Ovary (tissue), 9 donors: Measurements from ENCODE around the gene HSD3B2. TPM values are rescaled to one million over a fixed set of nuclear protein-coding genes. Genes with fewer than 3 reads are reported as not detected.

Source experiments
- DNase-seq, 5 donors: peaks; one replicate each; pipeline ENCODE4 v3.0.0-alpha.2; 2019 to 2020
- H3K27ac ChIP-seq, 2 donors: fragments of 200-600 bp; one replicate each; pipeline versions ENCODE4 v1.5.1 to v1.8.0; 2019 to 2022
- H3K27me3 ChIP-seq: fragments of 200-600 bp; one replicate; pipeline ENCODE4 v1.8.0; 2022
- H3K36me3 ChIP-seq: fragments of 200-600 bp; sonication (generic); one replicate; pipeline ENCODE4 v1.5.1; 2019
- H3K4me1 ChIP-seq: one replicate; pipeline ENCODE4 v1.8.1; 2013; ENCODE audit warnings: mild to moderate bottlenecking, moderate library complexity; ENCODE audit not compliant: insufficient read depth
- H3K4me3 ChIP-seq: fragments of 200-600 bp; sonication (generic); one replicate; pipeline ENCODE4 v1.5.1; 2017
- H3K9me3 ChIP-seq, 2 donors: fragments of 200-600 bp in 1 of 2; sonication (generic) in 1 of 2; one replicate each; pipeline versions ENCODE4 v1.5.1 to v1.8.1; 2013 to 2019; ENCODE audit warnings: mild to moderate bottlenecking in 1 of 2, moderate library complexity in 1 of 2
- EP300 ChIP-seq: sonication (generic); formaldehyde crosslinking; IDR thresholded peaks from one replicate; pipeline ENCODE4 v1.6.1; 2017; ENCODE audit warnings: antibody characterized with exemption
- POLR2A ChIP-seq: fragments of 450-650 bp; IDR thresholded peaks from one replicate; pipeline ENCODE4 v1.6.1; 2017; ENCODE audit warnings: antibody characterized with exemption, mild to moderate bottlenecking, moderate library complexity
- WGBS, 3 donors: extraction: QIAGEN DNeasy Blood & Tissue Kit in 1 of 3; methylation state at CpG; one replicate each; pipeline versions ENCODE4 v1.1.5 to v1.1.7; 2013 to 2017; 5-methylcytosine and 5-hydroxymethylcytosine counted together
- intact Hi-C, 4 donors: fragments of 100-400 bp; cut with DNase I; formaldehyde crosslinking; loops; one replicate each; pipeline versions ENCODE4 v1.11.0 to v1.15.1; 2022 to 2023
- polyA plus RNA-seq, 2 donors: library from polyadenylated mRNA; stranded (reverse); fragments of 200-250 nt in 1 of 2; fragments of 350-450 nt in 1 of 2; fragmentation: Illumina TruSeq in 1 of 2; extraction: RNeasy Lipid Tissue Mini Kit (QIAGEN cat#74804) in 1 of 2; gene quantifications; one replicate each; pipeline ENCODE4 v1.2.3, GENCODE V29; 2013 to 2014
- total RNA-seq, 7 donors: library from RNA; depleted of rRNA in 2 of 7; stranded (reverse); fragments of >200 nt in 2 of 7; fragmentation: NEBNext Ultra II Directional in 3 of 7; extraction: Animal tissue kit (Norgen Biotek cat#: 25700) in 3 of 7; gene quantifications; one replicate each; pipeline versions ENCODE4 v1.1.0 to v1.2.4, GENCODE V29; 2016 to 2023
- TF ChIP-seq, protein P1 (sequence below), 3 donors: fragments of 450-650 bp in 2 of 3; fragments of 200-600 bp in 1 of 3; IDR thresholded peaks; one replicate each; pipeline versions ENCODE4 v1.5.1 to v1.8.0; 2016 to 2022; ENCODE audit warnings: antibody characterized with exemption in 3 of 3, mild to moderate bottlenecking in 1 of 3
- donor health status: DM: no; HTN: no; CAD: no; lungs with moderate emphysema.
- donor health status: DM: no; HTN: no; CAD: no.
- donor health status: Bipolar disorder and iron deficiency.
- donor health status: DM: yes; HTN: yes; CAD: no.
- donor health status: DM: no; HTN: no; CAD: no.
- donor health status: DM: yes; HTN: yes; CAD: no.

The HSD3B2 gene
- total and polyA plus RNA-seq, 9 donors: 0.23 to 1,514 (median 1.0) TPM; not detected in 2

GRCh38 chr1:119471566-119471965, 56.6 kb downstream of the HSD3B2 start:
- intact Hi-C loops: no loop called here
- H3K27ac ChIP-seq: no peak overlapping the region
- no peaks in the 10 kb centered on the region for H3K4me1 ChIP-seq
- 80 to 95% (median 92%) methylated on average over 5 of the region's 5 CpGs for whole genome bisulfite sequencing, 3 donors
- no peak for DNase-seq
- H3K9me3 ChIP-seq: no peaks in the 10 kb centered on the region
- no peak overlapping the region for H3K4me3 ChIP-seq
- H3K27me3 ChIP-seq: no peaks in the 10 kb centered on the region
- no peaks in the 10 kb centered on the region for H3K36me3 ChIP-seq
- TF ChIP-seq, protein P1, sequence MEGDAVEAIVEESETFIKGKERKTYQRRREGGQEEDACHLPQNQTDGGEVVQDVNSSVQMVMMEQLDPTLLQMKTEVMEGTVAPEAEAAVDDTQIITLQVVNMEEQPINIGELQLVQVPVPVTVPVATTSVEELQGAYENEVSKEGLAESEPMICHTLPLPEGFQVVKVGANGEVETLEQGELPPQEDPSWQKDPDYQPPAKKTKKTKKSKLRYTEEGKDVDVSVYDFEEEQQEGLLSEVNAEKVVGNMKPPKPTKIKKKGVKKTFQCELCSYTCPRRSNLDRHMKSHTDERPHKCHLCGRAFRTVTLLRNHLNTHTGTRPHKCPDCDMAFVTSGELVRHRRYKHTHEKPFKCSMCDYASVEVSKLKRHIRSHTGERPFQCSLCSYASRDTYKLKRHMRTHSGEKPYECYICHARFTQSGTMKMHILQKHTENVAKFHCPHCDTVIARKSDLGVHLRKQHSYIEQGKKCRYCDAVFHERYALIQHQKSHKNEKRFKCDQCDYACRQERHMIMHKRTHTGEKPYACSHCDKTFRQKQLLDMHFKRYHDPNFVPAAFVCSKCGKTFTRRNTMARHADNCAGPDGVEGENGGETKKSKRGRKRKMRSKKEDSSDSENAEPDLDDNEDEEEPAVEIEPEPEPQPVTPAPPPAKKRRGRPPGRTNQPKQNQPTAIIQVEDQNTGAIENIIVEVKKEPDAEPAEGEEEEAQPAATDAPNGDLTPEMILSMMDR (IDR thresholded peaks at IDR 0.05): no peak
- TF ChIP-seq EP300 (no peak), POLR2A (no peak)

- intact Hi-C loops: no loop called here
- H3K36me3 ChIP-seq: no peaks in the 10 kb centered on the region
- no peak for DNase-seq
- H3K4me1 ChIP-seq: no peaks in the 10 kb centered on the region
- no peak overlapping the region for H3K27ac ChIP-seq
- TF ChIP-seq, protein P1 (IDR thresholded peaks at IDR 0.05): no peak
- no peak for TF ChIP-seq EP300
- TF ChIP-seq POLR2A: no peak
- H3K27me3 ChIP-seq: no peaks in the 10 kb centered on the region
- WGBS, 3 donors: 40 to 55% (median 44%) methylated on average over 5 of the region's 5 CpGs
- no peaks in the 10 kb centered on the region for H3K9me3 ChIP-seq
- H3K4me3 ChIP-seq: no peak overlapping the region
These were observed 57.3 kb downstream of the HSD3B2 start for GRCh38 chr1:119472080-119472818.

Other genes with a start within 250 kb of the HSD3B2 start
- gene HAO2, start 46.4 kb upstream of the HSD3B2 start, total RNA-seq: under 1 TPM in 3 of 7 donors, not detected in 4; 0.12 to 0.50 (median 0.23) TPM
- gene HAO2, start 46.4 kb upstream of the HSD3B2 start, polyA plus RNA-seq: not detected
- not detected for gene HSD3B1, start 92.1 kb downstream of the HSD3B2 start, total RNA-seq
- gene HSD3B1, start 92.1 kb downstream of the HSD3B2 start, polyA plus RNA-seq: 10 to 100 TPM in 1 of 2 donors, under 1 TPM in 1; 0.06 to 69.2 TPM
- gene ZNF697, start 233.1 kb downstream of the HSD3B2 start, total RNA-seq: 1 to 10 TPM; 3.0 to 9.1 (median 6.7) TPM
- gene ZNF697, start 233.1 kb downstream of the HSD3B2 start, polyA plus RNA-seq: 1 to 10 TPM; 3.6 to 6.2 TPM